ENCODE results near the gene FUBP3. TPM values are rescaled to one million over a fixed set of nuclear protein-coding genes. Genes with fewer than 3 reads are reported as not detected.

The FUBP3 gene
- total RNA-seq, 1 donor from 2014 or later: 77.0 TPM

DNA sequence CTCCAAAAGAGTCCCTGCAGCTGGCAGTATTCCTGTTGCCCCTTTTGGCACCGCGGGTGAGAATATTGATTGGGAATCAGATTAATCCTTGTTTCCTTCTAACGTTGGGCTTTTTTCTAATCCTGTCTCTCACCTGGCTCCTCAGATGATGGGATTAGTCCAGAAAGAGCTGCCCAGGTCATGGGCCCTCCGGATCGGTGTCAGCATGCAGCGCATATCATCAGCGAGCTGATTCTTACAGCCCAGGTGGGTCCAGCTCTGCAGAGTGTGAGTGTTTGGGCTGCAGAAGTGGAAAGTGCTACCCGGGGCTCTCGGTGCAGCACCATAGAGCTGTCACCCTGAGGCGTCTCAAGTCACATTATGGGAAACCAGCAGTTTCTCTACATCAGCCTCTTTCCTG, 44.1 kb downstream of the FUBP3 start:
- Mint-ChIP-seq H3K27ac (no peak overlapping the region), H3K27me3 (ENCODE audit: low read depth) (no peaks in the 10 kb centered on the region), H3K9me3 (no peaks in the 10 kb centered on the region), H3K4me3 (no peak overlapping the region), H3K36me3 (peaks cover 37% of the 10 kb centered on the region), H3K4me1 (no peaks in the 10 kb centered on the region)
- no peak for DNase-seq (ENCODE audit: low spot score in 2 of 2, unreplicated experiment in 2 of 2)
- TF ChIP-seq, protein P1, sequence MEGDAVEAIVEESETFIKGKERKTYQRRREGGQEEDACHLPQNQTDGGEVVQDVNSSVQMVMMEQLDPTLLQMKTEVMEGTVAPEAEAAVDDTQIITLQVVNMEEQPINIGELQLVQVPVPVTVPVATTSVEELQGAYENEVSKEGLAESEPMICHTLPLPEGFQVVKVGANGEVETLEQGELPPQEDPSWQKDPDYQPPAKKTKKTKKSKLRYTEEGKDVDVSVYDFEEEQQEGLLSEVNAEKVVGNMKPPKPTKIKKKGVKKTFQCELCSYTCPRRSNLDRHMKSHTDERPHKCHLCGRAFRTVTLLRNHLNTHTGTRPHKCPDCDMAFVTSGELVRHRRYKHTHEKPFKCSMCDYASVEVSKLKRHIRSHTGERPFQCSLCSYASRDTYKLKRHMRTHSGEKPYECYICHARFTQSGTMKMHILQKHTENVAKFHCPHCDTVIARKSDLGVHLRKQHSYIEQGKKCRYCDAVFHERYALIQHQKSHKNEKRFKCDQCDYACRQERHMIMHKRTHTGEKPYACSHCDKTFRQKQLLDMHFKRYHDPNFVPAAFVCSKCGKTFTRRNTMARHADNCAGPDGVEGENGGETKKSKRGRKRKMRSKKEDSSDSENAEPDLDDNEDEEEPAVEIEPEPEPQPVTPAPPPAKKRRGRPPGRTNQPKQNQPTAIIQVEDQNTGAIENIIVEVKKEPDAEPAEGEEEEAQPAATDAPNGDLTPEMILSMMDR (IDR thresholded peaks at IDR 0.05; ENCODE audit: unreplicated experiment): no peak

DNA sequence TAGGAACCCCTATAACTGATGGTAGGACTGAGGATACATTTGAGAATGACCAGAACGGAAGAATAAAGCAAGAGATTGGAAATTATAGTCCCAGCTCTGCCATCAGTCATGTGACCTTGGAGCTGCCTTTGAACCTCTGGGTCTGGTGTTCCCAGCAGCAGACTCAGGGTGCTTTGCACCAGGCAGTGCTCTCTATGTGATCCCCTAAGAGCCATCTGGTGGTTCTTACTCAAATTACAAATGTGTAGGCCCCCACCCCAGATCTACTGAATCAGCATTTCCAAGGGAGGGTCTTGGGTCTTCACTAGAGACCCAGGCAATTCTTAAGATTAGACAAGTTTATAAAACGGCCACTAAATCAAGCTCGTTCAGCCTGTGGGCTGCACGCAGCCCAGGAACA, 44.8 kb downstream of the FUBP3 start:
- H3K4me1 Mint-ChIP-seq: no peaks in the 10 kb centered on the region
- H3K4me3 Mint-ChIP-seq: no peak overlapping the region
- DNase-seq (ENCODE audit: low spot score in 2 of 2, unreplicated experiment in 2 of 2): no peak
- H3K36me3 Mint-ChIP-seq: peaks cover 37% of the 10 kb centered on the region
- TF ChIP-seq, protein P1 (IDR thresholded peaks at IDR 0.05; ENCODE audit: unreplicated experiment): no peak
- H3K27ac Mint-ChIP-seq: no peak overlapping the region
- no peaks in the 10 kb centered on the region for H3K27me3 Mint-ChIP-seq (ENCODE audit: low read depth)
- H3K9me3 Mint-ChIP-seq: no peaks in the 10 kb centered on the region

DNA sequence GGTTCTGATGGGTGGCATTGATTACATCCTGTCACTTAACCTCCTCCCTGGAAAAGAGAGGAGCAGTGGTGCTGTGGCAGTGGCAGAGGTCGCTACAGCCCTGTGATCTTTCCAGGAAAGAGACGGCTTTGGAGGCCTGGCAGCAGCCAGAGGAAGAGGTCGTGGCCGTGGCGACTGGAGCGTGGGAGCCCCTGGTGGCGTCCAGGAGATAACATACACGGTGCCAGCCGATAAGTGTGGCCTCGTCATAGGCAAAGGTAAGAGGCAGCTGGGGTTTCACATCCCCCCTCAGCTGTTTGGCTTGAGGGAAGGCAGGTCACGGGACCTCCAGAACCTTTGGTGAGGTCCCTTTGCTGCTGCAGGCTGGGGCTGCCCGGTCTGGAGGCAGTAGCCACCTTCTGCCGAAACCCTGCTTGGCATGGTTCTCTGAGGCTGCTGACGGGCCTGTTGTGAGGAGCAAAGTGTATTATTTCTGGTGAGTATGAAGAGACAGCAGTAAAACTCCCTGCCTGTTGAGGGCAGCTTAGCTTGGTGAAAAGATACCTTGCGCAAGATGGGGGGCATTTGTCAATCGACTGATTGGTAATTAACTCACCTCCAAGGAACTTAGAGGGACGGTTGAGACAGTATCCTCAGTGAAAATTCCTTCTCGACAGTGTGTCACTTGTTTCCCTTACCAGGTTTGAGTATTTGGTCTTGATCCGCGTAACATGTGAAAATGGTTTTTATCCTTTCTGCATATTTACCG, 47.0 kb downstream of the FUBP3 start:
- H3K4me1 Mint-ChIP-seq: no peaks in the 10 kb centered on the region
- DNase-seq (ENCODE audit: low spot score in 2 of 2, unreplicated experiment in 2 of 2): no peak
- no peak overlapping the region for H3K4me3 Mint-ChIP-seq
- H3K27me3 Mint-ChIP-seq (ENCODE audit: low read depth): no peaks in the 10 kb centered on the region
- peaks cover 23% of the 10 kb centered on the region for H3K36me3 Mint-ChIP-seq
- no peak overlapping the region for H3K27ac Mint-ChIP-seq
- H3K9me3 Mint-ChIP-seq: no peaks in the 10 kb centered on the region
- TF ChIP-seq, protein P1 (IDR thresholded peaks at IDR 0.05; ENCODE audit: unreplicated experiment): no peak

DNA sequence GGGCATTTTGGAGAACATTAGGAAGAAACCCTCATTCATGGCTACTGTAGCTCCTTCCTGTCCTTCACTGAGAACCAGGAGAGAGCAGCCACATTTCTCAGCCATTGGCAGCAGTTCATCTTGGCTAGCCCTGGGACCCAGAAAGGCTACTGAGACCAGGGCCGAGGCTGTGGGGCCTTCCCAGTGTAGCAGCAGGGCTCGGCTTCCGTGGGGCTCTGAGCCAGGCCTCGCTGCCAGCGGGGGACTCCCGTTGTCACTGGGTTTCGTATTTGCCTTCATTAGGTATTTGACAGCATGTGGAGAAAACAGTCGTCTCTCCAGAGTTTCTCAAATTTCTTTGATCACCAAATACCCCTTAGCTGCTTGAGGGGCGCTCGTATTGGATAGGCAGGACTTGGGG, 47.7 kb downstream of the FUBP3 start:
- no peak for DNase-seq (ENCODE audit: low spot score in 2 of 2, unreplicated experiment in 2 of 2)
- no peak overlapping the region for H3K27ac Mint-ChIP-seq
- no peak overlapping the region for H3K4me3 Mint-ChIP-seq
- peaks cover 27% of the 10 kb centered on the region for H3K36me3 Mint-ChIP-seq
- no peaks in the 10 kb centered on the region for H3K27me3 Mint-ChIP-seq (ENCODE audit: low read depth)
- no peaks in the 10 kb centered on the region for H3K4me1 Mint-ChIP-seq
- TF ChIP-seq, protein P1 (IDR thresholded peaks at IDR 0.05; ENCODE audit: unreplicated experiment): no peak
- H3K9me3 Mint-ChIP-seq: no peaks in the 10 kb centered on the region

DNA sequence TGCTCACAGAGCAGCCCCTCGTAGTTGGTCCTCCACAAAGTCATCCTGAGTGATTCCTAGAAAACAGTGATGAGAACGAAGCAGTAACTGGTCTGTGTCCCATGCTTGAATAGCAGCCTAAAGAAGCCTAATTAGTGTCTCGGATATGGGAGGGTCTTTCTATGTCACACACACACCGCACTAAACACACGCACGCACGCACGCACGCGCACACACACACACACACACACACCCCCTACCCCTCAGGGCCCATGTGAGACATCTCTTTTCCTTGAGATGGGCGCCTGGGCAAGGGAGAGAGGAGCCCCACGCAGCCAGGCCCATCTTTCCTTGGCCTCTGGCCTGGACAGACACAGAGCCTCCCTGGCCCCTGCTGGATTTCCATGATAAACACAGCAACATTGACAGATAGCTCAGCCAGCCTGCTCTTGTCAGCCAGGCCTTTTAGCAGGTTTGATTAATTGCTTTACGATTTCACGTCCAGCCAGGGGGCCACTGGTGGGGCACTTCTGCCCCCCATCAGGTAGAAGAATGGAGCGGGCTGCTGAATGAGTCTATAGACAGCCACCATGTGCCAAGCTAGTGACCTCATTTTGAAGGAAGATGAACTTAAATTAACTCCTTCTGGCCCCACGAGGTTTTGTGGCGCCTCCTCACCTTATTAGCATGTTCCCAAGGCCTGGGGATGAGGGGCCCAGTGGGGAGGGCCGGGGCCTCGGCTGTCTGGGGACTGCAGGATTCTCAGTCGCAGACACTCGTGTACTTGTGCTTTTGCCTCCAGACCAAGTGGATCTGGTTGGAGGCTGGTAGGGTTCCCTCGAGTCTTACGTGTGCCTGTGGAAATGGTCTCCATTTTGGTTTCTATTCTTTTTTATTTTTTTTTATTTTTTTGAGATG, 48.8 kb downstream of the FUBP3 start:
- H3K27ac Mint-ChIP-seq: no peak overlapping the region
- no peaks in the 10 kb centered on the region for H3K9me3 Mint-ChIP-seq
- H3K4me1 Mint-ChIP-seq: no peaks in the 10 kb centered on the region
- TF ChIP-seq, protein P1 (IDR thresholded peaks at IDR 0.05; ENCODE audit: unreplicated experiment): no peak
- H3K36me3 Mint-ChIP-seq: peaks cover 23% of the 10 kb centered on the region
- no peak overlapping the region for H3K4me3 Mint-ChIP-seq
- DNase-seq (ENCODE audit: low spot score in 2 of 2, unreplicated experiment in 2 of 2): no peak
- no peaks in the 10 kb centered on the region for H3K27me3 Mint-ChIP-seq (ENCODE audit: low read depth)
